Measurements from ENCODE around the gene USP17L27. TPM values are rescaled to one million over a fixed set of nuclear protein-coding genes. Genes with fewer than 3 reads are reported as not detected.
"Not testable (repeated sequence)": the region's sequence is repeated elsewhere in the genome, so short reads cannot be mapped to it uniquely, and the experiment has no call there.

Gene USP17L27, protein sequence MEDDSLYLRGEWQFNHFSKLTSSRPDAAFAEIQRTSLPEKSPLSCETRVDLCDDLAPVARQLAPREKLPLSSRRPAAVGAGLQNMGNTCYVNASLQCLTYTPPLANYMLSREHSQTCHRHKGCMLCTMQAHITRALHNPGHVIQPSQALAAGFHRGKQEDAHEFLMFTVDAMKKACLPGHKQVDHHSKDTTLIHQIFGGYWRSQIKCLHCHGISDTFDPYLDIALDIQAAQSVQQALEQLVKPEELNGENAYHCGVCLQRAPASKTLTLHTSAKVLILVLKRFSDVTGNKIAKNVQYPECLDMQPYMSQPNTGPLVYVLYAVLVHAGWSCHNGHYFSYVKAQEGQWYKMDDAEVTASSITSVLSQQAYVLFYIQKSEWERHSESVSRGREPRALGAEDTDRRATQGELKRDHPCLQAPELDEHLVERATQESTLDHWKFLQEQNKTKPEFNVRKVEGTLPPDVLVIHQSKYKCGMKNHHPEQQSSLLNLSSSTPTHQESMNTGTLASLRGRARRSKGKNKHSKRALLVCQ
- not detected for total RNA-seq

GRCh38 chr4:9343848-9344247, at the start of gene USP17L27:
Gene USP17L27, plus strand, starts transcription at chr4:9344148. Its CDS starts 0 bp downstream, at chr4:9344148.
- not testable (repeated sequence) for DNase-seq (ENCODE audit: low spot score); ATAC-seq (ENCODE audit: low FRiP score)

DNA sequence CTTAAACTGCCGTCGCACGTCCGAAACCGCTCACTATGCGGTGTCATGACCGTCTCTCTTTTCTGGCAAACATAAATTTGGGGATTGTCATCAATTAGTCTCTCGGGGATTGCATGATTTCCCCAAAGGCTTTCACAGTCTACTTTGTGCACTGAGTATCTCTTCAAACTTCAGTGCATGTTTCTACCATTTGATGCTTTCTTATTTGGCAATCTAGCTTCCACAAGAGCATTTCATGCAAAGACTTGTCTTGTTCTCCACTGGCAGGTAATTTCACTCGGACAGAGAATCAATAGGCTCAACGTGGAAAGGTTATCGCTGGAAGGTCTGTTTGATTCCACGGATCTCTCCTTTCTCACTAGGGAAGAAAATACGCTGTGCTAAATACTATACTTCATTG, 19.8 kb upstream of the USP17L27 start:
- not testable (repeated sequence) for ATAC-seq (ENCODE audit: low FRiP score); DNase-seq (ENCODE audit: low spot score)

DNA sequence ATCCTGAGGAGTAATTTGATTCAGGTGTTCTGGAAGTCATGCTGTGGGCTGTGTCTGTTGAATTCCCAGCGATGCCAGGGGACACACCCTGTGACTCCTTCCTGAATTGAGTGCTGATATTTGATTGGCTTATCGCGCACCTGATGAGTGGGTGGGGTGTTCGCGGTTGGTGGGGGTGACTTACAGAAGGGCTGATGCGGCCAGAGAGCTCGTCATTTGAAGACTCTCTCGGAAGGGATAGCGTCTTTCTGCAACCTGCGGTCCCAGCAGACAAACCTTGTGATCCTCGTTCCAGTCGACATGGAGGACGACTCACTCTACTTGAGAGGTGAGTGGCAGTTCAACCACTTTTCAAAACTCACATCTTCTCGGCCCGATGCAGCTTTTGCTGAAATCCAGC, 19.1 kb upstream of the USP17L27 start, which contains the start of gene USP17L24:
TSS of gene USP17L24 (plus strand) at position 301 of the 400 bp plus-strand sequence. CDS start at position 301, 0 bp downstream.
- DNase-seq (ENCODE audit: low spot score); ATAC-seq (ENCODE audit: low FRiP score): not testable (repeated sequence)

GRCh38 chr4:9329611-9330010, 14.3 kb upstream of the USP17L27 start, which contains the start of gene USP17L25:
Gene USP17L25, plus strand, starts transcription at chr4:9329911. Its CDS starts 0 bp downstream, at chr4:9329911.
- ATAC-seq (ENCODE audit: low FRiP score); DNase-seq (ENCODE audit: low spot score): not testable (repeated sequence)

DNA sequence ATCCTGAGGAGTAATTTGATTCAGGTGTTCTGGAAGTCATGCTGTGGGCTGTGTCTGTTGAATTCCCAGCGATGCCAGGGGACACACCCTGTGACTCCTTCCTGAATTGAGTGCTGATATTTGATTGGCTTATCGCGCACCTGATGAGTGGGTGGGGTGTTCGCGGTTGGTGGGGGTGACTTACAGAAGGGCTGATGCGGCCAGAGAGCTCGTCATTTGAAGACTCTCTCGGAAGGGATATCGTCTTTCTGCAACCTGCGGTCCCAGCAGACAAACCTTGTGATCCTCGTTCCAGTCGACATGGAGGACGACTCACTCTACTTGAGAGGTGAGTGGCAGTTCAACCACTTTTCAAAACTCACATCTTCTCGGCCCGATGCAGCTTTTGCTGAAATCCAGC, 9.6 kb upstream of the USP17L27 start, which contains the start of gene USP17L26:
TSS of gene USP17L26 (plus strand) at position 301 of the 400 bp plus-strand sequence. CDS start at position 301, 0 bp downstream.
- ATAC-seq (ENCODE audit: low FRiP score): not testable (repeated sequence)

DNA sequence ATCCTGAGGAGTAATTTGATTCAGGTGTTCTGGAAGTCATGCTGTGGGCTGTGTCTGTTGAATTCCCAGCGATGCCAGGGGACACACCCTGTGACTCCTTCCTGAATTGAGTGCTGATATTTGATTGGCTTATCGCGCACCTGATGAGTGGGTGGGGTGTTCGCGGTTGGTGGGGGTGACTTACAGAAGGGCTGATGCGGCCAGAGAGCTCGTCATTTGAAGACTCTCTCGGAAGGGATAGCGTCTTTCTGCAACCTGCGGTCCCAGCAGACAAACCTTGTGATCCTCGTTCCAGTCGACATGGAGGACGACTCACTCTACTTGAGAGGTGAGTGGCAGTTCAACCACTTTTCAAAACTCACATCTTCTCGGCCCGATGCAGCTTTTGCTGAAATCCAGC, 4.8 kb upstream of the USP17L27 start, which contains the start of gene USP17L5:
TSS of gene USP17L5 (plus strand) at position 301 of the 400 bp plus-strand sequence. CDS start at position 301, 0 bp downstream.
- DNase-seq (ENCODE audit: low spot score); ATAC-seq (ENCODE audit: low FRiP score): not testable (repeated sequence)

More for the DNA sequence above, 9.6 kb upstream of the USP17L27 start, which contains the start of gene USP17L26:
- DNase-seq (ENCODE audit: low spot score): not testable (repeated sequence)

DNA sequence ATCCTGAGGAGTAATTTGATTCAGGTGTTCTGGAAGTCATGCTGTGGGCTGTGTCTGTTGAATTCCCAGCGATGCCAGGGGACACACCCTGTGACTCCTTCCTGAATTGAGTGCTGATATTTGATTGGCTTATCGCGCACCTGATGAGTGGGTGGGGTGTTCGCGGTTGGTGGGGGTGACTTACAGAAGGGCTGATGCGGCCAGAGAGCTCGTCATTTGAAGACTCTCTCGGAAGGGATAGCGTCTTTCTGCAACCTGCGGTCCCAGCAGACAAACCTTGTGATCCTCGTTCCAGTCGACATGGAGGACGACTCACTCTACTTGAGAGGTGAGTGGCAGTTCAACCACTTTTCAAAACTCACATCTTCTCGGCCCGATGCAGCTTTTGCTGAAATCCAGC, 4.6 kb downstream of the USP17L27 start, which contains the start of gene USP17L28:
TSS of gene USP17L28 (plus strand) at position 301 of the 400 bp plus-strand sequence. CDS start at position 301, 0 bp downstream.
- DNase-seq (ENCODE audit: low spot score); ATAC-seq (ENCODE audit: low FRiP score): not testable (repeated sequence)

GRCh38 chr4:9350866-9351265, 6.9 kb downstream of the USP17L27 start:
- not testable (repeated sequence) for DNase-seq (ENCODE audit: low spot score); ATAC-seq (ENCODE audit: low FRiP score)

DNA sequence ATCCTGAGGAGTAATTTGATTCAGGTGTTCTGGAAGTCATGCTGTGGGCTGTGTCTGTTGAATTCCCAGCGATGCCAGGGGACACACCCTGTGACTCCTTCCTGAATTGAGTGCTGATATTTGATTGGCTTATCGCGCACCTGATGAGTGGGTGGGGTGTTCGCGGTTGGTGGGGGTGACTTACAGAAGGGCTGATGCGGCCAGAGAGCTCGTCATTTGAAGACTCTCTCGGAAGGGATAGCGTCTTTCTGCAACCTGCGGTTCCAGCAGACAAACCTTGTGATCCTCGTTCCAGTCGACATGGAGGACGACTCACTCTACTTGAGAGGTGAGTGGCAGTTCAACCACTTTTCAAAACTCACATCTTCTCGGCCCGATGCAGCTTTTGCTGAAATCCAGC, 9.4 kb downstream of the USP17L27 start, which contains the start of gene USP17L29:
TSS of gene USP17L29 (plus strand) at position 301 of the 400 bp plus-strand sequence. CDS start at position 301, 0 bp downstream.
- DNase-seq (ENCODE audit: low spot score); ATAC-seq (ENCODE audit: low FRiP score): not testable (repeated sequence)

GRCh38 chr4:9362829-9363228, 18.9 kb downstream of the USP17L27 start, which contains the start of gene USP17L30:
Gene USP17L30, plus strand, starts transcription at chr4:9363129. Its CDS starts 0 bp downstream, at chr4:9363129.
- DNase-seq (ENCODE audit: low spot score); ATAC-seq (ENCODE audit: low FRiP score): not testable (repeated sequence)

- not testable (repeated sequence) for ATAC-seq (ENCODE audit: low FRiP score); DNase-seq (ENCODE audit: low spot score)
These were observed 35.9 kb downstream of the USP17L27 start for GRCh38 chr4:9379881-9380280.

DNA sequence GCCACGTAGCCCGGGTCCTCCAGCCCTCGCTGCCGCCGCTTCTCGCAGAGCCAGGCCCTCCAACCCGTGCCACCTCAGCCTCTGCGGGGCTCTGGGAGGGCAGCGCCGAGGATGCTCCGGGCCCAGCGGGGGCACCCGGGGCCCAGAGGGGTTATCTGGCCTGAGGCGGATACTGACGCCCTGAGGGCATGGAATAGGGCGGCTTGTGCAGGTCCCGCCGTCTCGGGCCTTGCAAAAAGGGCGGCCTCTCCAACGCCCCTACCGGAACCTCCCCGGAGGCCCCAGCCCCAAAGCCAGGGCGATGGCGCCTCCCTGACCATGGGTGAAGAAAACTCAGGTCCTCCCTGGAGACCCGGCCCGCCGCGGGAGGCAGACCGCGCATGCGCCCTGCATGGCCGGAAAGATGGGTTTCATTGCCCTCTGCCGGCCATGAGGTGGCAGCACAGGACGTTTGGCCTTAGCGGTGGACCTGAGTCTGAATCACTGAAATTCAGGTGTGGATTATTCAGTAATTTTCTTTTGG, 37.1 kb downstream of the USP17L27 start:
- DNase-seq (ENCODE audit: low spot score): peak; percentile 22
- not testable (repeated sequence) for ATAC-seq (ENCODE audit: low FRiP score)

DNA sequence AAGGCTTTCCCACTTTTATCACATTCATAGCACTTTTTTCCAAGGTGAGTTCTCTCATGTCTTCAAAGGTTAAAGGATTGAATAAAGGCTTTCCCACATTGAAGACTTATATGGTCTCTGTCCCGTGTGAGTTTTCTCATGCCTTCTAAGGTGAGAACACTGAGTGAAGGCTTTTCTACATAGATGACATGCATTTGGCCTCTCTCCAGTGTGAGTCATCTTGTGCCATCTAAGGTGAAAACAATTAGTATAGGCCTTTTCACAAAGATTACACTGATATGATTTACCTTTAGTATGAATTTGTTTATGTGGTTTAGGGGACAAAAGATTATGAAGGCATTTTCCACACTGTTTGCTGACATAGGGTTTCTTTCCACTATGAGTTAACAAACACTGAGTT, 40.2 kb downstream of the USP17L27 start:
- ATAC-seq (ENCODE audit: low FRiP score): no peak

DNA sequence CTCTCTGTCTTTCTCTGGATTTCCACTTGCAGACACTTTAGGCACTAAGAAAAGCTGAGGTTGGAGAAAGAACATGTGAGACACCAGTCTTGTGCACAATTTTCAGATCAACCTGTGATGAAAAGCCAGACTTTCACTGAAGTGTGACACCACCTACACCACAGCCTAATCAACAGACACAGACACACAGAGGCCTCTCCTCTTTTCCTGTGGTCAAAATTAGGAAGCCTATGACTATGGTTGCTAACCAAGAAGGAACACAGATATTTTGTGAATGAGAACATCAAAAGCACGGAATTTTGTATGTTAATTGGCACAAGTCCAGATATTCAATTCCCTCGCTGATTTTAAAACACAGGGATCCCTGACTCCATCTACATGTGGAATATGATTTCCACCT, 45.1 kb downstream of the USP17L27 start:
- not testable (repeated sequence) for ATAC-seq (ENCODE audit: low FRiP score)

More for the DNA sequence above, 40.2 kb downstream of the USP17L27 start:
- TF ChIP-seq CTCF (IDR thresholded peaks at IDR 0.05): no peak
- no peak for DNase-seq (ENCODE audit: low spot score)

More for the DNA sequence above, 45.1 kb downstream of the USP17L27 start:
- DNase-seq (ENCODE audit: low spot score): not testable (repeated sequence)
